Loucy (cell line): ENCODE measurements around the gene C11orf52.

Source experiments
- H2AFZ ChIP-seq: fragments of 200-600 bp; sonication (generic); 2 replicates; pipeline ENCODE4 v1.6.0; 2016; ENCODE audit warnings: antibody characterized with exemption, mild to moderate bottlenecking, low read length, moderate library complexity
- H3F3A ChIP-seq: fragments of 200-600 bp; 2 replicates; pipeline ENCODE4 v1.6.0; 2016; ENCODE audit warnings: antibody characterized with exemption, low read depth, mild to moderate bottlenecking
- H3K27me3 ChIP-seq: fragments of 200-600 bp; sonication (generic); 2 replicates; pipeline ENCODE4 v1.6.1; 2014; ENCODE audit warnings: low read length, mild to moderate bottlenecking; ENCODE audit not compliant: insufficient read depth, poor library complexity, severe bottlenecking
- H3K36me3 ChIP-seq: fragments of 200-600 bp; sonication (generic); 2 replicates; pipeline ENCODE4 v1.6.1; 2016; ENCODE audit warnings: low read length; ENCODE audit not compliant: insufficient read depth
- H3K4me1 ChIP-seq: fragments of 200-600 bp; sonication (generic); 2 replicates; pipeline ENCODE4 v1.5.1; 2014; ENCODE audit warnings: low read length, mild to moderate bottlenecking; ENCODE audit not compliant: insufficient read depth, poor library complexity, severe bottlenecking
- H3K4me2 ChIP-seq: fragments of 200-600 bp; sonication (generic); 2 replicates; pipeline ENCODE4 v1.6.0; 2014; ENCODE audit warnings: antibody characterized with exemption, low read length, low read depth, mild to moderate bottlenecking; ENCODE audit not compliant: poor library complexity, severe bottlenecking
- H3K4me3 ChIP-seq: fragments of 200-600 bp; sonication (generic); 2 replicates; pipeline ENCODE4 v1.5.1; 2014; ENCODE audit warnings: low read length, mild to moderate bottlenecking, mixed read lengths; ENCODE audit not compliant: poor library complexity, severe bottlenecking
- H3K79me2 ChIP-seq: fragments of 200-600 bp; sonication (generic); 2 replicates; pipeline ENCODE4 v1.6.1; 2014; ENCODE audit warnings: low read length; ENCODE audit not compliant: insufficient read depth
- H3K9ac ChIP-seq: fragments of 200-600 bp; sonication (generic); 2 replicates; pipeline ENCODE4 v1.6.0; 2014; ENCODE audit warnings: mild to moderate bottlenecking, low read depth, low read length, moderate library complexity; ENCODE audit not compliant: poor library complexity, severe bottlenecking
- H3K9me2 ChIP-seq: fragments of 200-600 bp; sonication (generic); replicated peaks from 2 replicates; pipeline ENCODE4 v1.6.1; 2016; ENCODE audit warnings: low read depth, low read length, mixed read lengths
- H3K9me3 ChIP-seq: fragments of 200-600 bp; sonication (generic); 2 replicates; pipeline ENCODE4 v1.6.1; 2014; ENCODE audit warnings: mild to moderate bottlenecking, antibody characterized with exemption, low read length, low read depth; ENCODE audit not compliant: insufficient read depth
- H4K20me1 ChIP-seq: fragments of 200-600 bp; sonication (generic); 2 replicates; pipeline ENCODE4 v1.6.0; 2014; ENCODE audit warnings: antibody characterized with exemption, low read length, mild to moderate bottlenecking; ENCODE audit not compliant: insufficient read depth, poor library complexity, severe bottlenecking
- CTCF ChIP-seq: fragments of 200-600 bp; sonication (generic); conservative IDR thresholded peaks from 2 replicates; pipeline ENCODE4 v1.5.1; 2014; ENCODE audit warnings: mild to moderate bottlenecking, antibody characterized with exemption, low read length
- EZH2phosphoT487 ChIP-seq: fragments of 200-600 bp; IDR thresholded peaks from 2 replicates; pipeline ENCODE4 v1.6.1; 2018; ENCODE audit warnings: antibody characterized with exemption, mild to moderate bottlenecking, moderate library complexity, borderline replicate concordance

Gene C11orf52

GRCh38 chr11:111937461-111937769 lies 18.7 kb downstream of the C11orf52 start:
- H2AFZ ChIP-seq: peak overlapping the region; percentile 76
- no peaks in the 10 kb centered on the region for H3F3A ChIP-seq
- no peaks in the 10 kb centered on the region for H3K9me3 ChIP-seq
- H4K20me1 ChIP-seq: no peaks in the 10 kb centered on the region
- no peaks in the 10 kb centered on the region for H3K36me3 ChIP-seq
- H3K4me1 ChIP-seq: peaks cover 36% of the 10 kb centered on the region
- H3K9me2 ChIP-seq: no peaks in the 10 kb centered on the region
- H3K4me3 ChIP-seq: peak overlapping the region; percentile 69
- TF ChIP-seq EZH2phosphoT487: no peak
- TF ChIP-seq CTCF: no peak
- H3K27me3 ChIP-seq: no peaks in the 10 kb centered on the region
- H3K9ac ChIP-seq: peak overlapping the region; percentile 65
- H3K4me2 ChIP-seq: peak overlapping the region; percentile 79
- H3K79me2 ChIP-seq: no peaks in the 10 kb centered on the region; the same call in 1 of the 2 replicates

- Histone ChIP-seq H3K4me2 (peak overlapping the region; percentile 79), H3K9me2 (no peaks in the 10 kb centered on the region), H2AFZ (peak overlapping the region; percentile 76), H3K4me3 (peak overlapping the region; percentile 69), H3K36me3 (no peaks in the 10 kb centered on the region), H3K4me1 (peaks cover 36% of the 10 kb centered on the region), H3K9me3 (no peaks in the 10 kb centered on the region), H3K79me2 (no peaks in the 10 kb centered on the region; the same call in 1 of the 2 replicates), H4K20me1 (no peaks in the 10 kb centered on the region), H3K27me3 (no peaks in the 10 kb centered on the region), H3K9ac (peak overlapping the region; percentile 65), H3F3A (no peaks in the 10 kb centered on the region)
- TF ChIP-seq EZH2phosphoT487 (no peak), CTCF (no peak)
These were observed 19.1 kb downstream of the C11orf52 start for GRCh38 chr11:111937844-111938243.

GRCh38 chr11:111938687-111939160 lies 20.0 kb downstream of the C11orf52 start:
- no peak overlapping the region for H3K9ac ChIP-seq
- no peaks in the 10 kb centered on the region for H3K27me3 ChIP-seq
- peak overlapping the region; percentile 79 for H3K4me2 ChIP-seq
- TF ChIP-seq EZH2phosphoT487 (no peak), CTCF (no peak)
- H3K4me3 ChIP-seq: peak overlapping the region; percentile 69
- no peaks in the 10 kb centered on the region for H3K36me3 ChIP-seq
- H3K9me3 ChIP-seq: no peaks in the 10 kb centered on the region
- H3K9me2 ChIP-seq: no peaks in the 10 kb centered on the region
- peaks cover 39% of the 10 kb centered on the region for H3K4me1 ChIP-seq
- peak overlapping the region; percentile 44 for H2AFZ ChIP-seq
- H4K20me1 ChIP-seq: no peaks in the 10 kb centered on the region
- no peaks in the 10 kb centered on the region; the same call in 1 of the 2 replicates for H3K79me2 ChIP-seq
- no peaks in the 10 kb centered on the region for H3F3A ChIP-seq
